Activated T-cell treated with anti-CD3 and anti-CD28 coated beads, Interleukin-2, amount 50 U/mL, for 72 hours (primary cell): Measurements from ENCODE around the gene SPDYE2B. TPM values are rescaled to one million over a fixed set of nuclear protein-coding genes. Genes with fewer than 3 reads are reported as not detected.
"Not testable (repeated sequence)": the region's sequence is repeated elsewhere in the genome, so short reads cannot be mapped to it uniquely, and the experiment has no call there.

Experiments
- ATAC-seq, 2 donors: fragments of 150-1000 bp; cut with Tn5 transposase; replicated peaks in 1 of 2; 2 replicates each; pipeline ENCODE4 v1.10.0; 2021; ENCODE audit warnings: moderate library complexity in 2 of 2, mild to moderate bottlenecking in 1 of 2
- DNase-seq, 2 donors: peaks; one replicate each; pipeline ENCODE4 v3.0.0; 2021 to 2022; ENCODE audit warnings: mixed read lengths in 1 of 2
- H3K27ac Mint-ChIP-seq: one replicate; pipeline ENCODE4 v1.8.0; 2022; ENCODE audit warnings: mild to moderate bottlenecking, moderate library complexity, mixed read lengths
- H3K27me3 Mint-ChIP-seq: one replicate; pipeline ENCODE4 v1.8.0; 2022; ENCODE audit warnings: low read depth, mixed read lengths
- H3K36me3 Mint-ChIP-seq, 2 donors: one replicate each; pipeline ENCODE4 v1.8.0; 2022; ENCODE audit warnings: mixed read lengths in 2 of 2, mild to moderate bottlenecking in 1 of 2; ENCODE audit not compliant: insufficient read depth in 2 of 2
- H3K4me1 Mint-ChIP-seq: one replicate; pipeline ENCODE4 v1.8.0; 2022; ENCODE audit warnings: low read depth, mixed read lengths
- H3K4me3 Mint-ChIP-seq, 2 donors: one replicate each; pipeline ENCODE4 v1.8.0; 2022; ENCODE audit warnings: mild to moderate bottlenecking in 2 of 2, mixed read lengths in 2 of 2, moderate library complexity in 2 of 2
- H3K9me3 Mint-ChIP-seq, 2 donors: one replicate each; pipeline ENCODE4 v1.8.0; 2022; ENCODE audit warnings: mixed read lengths in 2 of 2
- total RNA-seq, 2 donors: library from RNA; stranded (reverse); gene quantifications; one replicate each; pipeline ENCODE4 v1.2.3, GENCODE V29; 2022

SPDYE2B gene
- total RNA-seq, 2 donors from 2014 or later: not detected

- peak; percentile 49 to 58 for DNase-seq
- H3K36me3 Mint-ChIP-seq, H3K27me3 Mint-ChIP-seq, H3K4me1 Mint-ChIP-seq, H3K9me3 Mint-ChIP-seq, H3K27ac Mint-ChIP-seq: not testable (repeated sequence)
- peak within 1 kb of the TSS in 1 of 2 donors; percentile 52 for H3K4me3 Mint-ChIP-seq
- peak; percentile 96 to 97 for ATAC-seq
These were observed 33.5 kb upstream of the SPDYE2B start, which contains the start of gene RASA4 for GRCh38 chr7:102616507-102617125. Gene RASA4 (minus strand): TSS chr7:102616756. CDS start chr7:102616689, 67 bp downstream.

- not testable (repeated sequence) for DNase-seq, H3K4me3 Mint-ChIP-seq, H3K4me1 Mint-ChIP-seq, H3K36me3 Mint-ChIP-seq, H3K27me3 Mint-ChIP-seq, H3K9me3 Mint-ChIP-seq, H3K27ac Mint-ChIP-seq, ATAC-seq
These were observed 32.0 kb upstream of the SPDYE2B start for GRCh38 chr7:102618122-102618521.

GRCh38 chr7:102627271-102627904, 22.7 kb upstream of the SPDYE2B start:
- H3K36me3 Mint-ChIP-seq, H3K9me3 Mint-ChIP-seq, DNase-seq, ATAC-seq, H3K27ac Mint-ChIP-seq, H3K4me3 Mint-ChIP-seq, H3K27me3 Mint-ChIP-seq, H3K4me1 Mint-ChIP-seq: not testable (repeated sequence)

GRCh38 chr7:102630622-102631021, 19.5 kb upstream of the SPDYE2B start:
- DNase-seq, H3K27me3 Mint-ChIP-seq, H3K36me3 Mint-ChIP-seq, H3K4me1 Mint-ChIP-seq, H3K27ac Mint-ChIP-seq, ATAC-seq, H3K9me3 Mint-ChIP-seq, H3K4me3 Mint-ChIP-seq: not testable (repeated sequence)

- not testable (repeated sequence) for DNase-seq, H3K4me1 Mint-ChIP-seq, H3K27me3 Mint-ChIP-seq
These were observed 15.8 kb upstream of the SPDYE2B start for GRCh38 chr7:102634299-102634698.

GRCh38 chr7:102635354-102635753, 14.8 kb upstream of the SPDYE2B start:
- H3K36me3 Mint-ChIP-seq, H3K4me1 Mint-ChIP-seq, H3K9me3 Mint-ChIP-seq, H3K27me3 Mint-ChIP-seq, DNase-seq, H3K4me3 Mint-ChIP-seq, H3K27ac Mint-ChIP-seq, ATAC-seq: not testable (repeated sequence)

More at GRCh38 chr7:102634299-102634698, 15.8 kb upstream of the SPDYE2B start:
- H3K36me3 Mint-ChIP-seq, ATAC-seq, H3K27ac Mint-ChIP-seq, H3K9me3 Mint-ChIP-seq, H3K4me3 Mint-ChIP-seq: not testable (repeated sequence)

- not testable (repeated sequence) for DNase-seq, H3K9me3 Mint-ChIP-seq, H3K4me3 Mint-ChIP-seq, H3K4me1 Mint-ChIP-seq, ATAC-seq, H3K27me3 Mint-ChIP-seq, H3K27ac Mint-ChIP-seq, H3K36me3 Mint-ChIP-seq
These were observed 13.2 kb upstream of the SPDYE2B start for GRCh38 chr7:102636956-102637355.

- H3K4me3 Mint-ChIP-seq, DNase-seq, H3K36me3 Mint-ChIP-seq, H3K9me3 Mint-ChIP-seq, H3K27ac Mint-ChIP-seq, H3K4me1 Mint-ChIP-seq, H3K27me3 Mint-ChIP-seq: not testable (repeated sequence)
- peak in 1 of 2 donors; percentile 17 for ATAC-seq
These were observed 11.3 kb upstream of the SPDYE2B start for GRCh38 chr7:102638848-102639247.

GRCh38 chr7:102642691-102643090, 7.4 kb upstream of the SPDYE2B start, which contains the start of gene UPK3BL1:
Gene UPK3BL1 (minus strand): TSS chr7:102642791. CDS start chr7:102642741, 50 bp downstream.
- not testable (repeated sequence) for H3K4me3 Mint-ChIP-seq, H3K27me3 Mint-ChIP-seq, DNase-seq, H3K4me1 Mint-ChIP-seq, H3K36me3 Mint-ChIP-seq, ATAC-seq, H3K27ac Mint-ChIP-seq, H3K9me3 Mint-ChIP-seq

- not testable (repeated sequence) for ATAC-seq, DNase-seq, H3K4me3 Mint-ChIP-seq, H3K27me3 Mint-ChIP-seq, H3K9me3 Mint-ChIP-seq, H3K27ac Mint-ChIP-seq, H3K36me3 Mint-ChIP-seq, H3K4me1 Mint-ChIP-seq
These were observed 6.7 kb upstream of the SPDYE2B start for GRCh38 chr7:102643404-102643803.

GRCh38 chr7:102647813-102648212, 2.3 kb upstream of the SPDYE2B start:
- DNase-seq, H3K9me3 Mint-ChIP-seq, H3K36me3 Mint-ChIP-seq, H3K27me3 Mint-ChIP-seq, H3K4me1 Mint-ChIP-seq, H3K27ac Mint-ChIP-seq, H3K4me3 Mint-ChIP-seq: not testable (repeated sequence)
- peak; percentile 13 to 21 for ATAC-seq

GRCh38 chr7:102664765-102665164, 14.6 kb downstream of the SPDYE2B start:
- not testable (repeated sequence) for DNase-seq, ATAC-seq, H3K9me3 Mint-ChIP-seq, H3K36me3 Mint-ChIP-seq, H3K4me1 Mint-ChIP-seq, H3K4me3 Mint-ChIP-seq, H3K27ac Mint-ChIP-seq, H3K27me3 Mint-ChIP-seq

- H3K4me3 Mint-ChIP-seq: not testable (repeated sequence)
These were observed 16.7 kb downstream of the SPDYE2B start for GRCh38 chr7:102666850-102667249.

GRCh38 chr7:102667523-102667922, 17.4 kb downstream of the SPDYE2B start:
- not testable (repeated sequence) for H3K27ac Mint-ChIP-seq, H3K4me3 Mint-ChIP-seq, H3K4me1 Mint-ChIP-seq, ATAC-seq, H3K27me3 Mint-ChIP-seq, DNase-seq, H3K36me3 Mint-ChIP-seq, H3K9me3 Mint-ChIP-seq

More at GRCh38 chr7:102666850-102667249, 16.7 kb downstream of the SPDYE2B start:
- H3K27ac Mint-ChIP-seq, DNase-seq, ATAC-seq, H3K4me1 Mint-ChIP-seq, H3K9me3 Mint-ChIP-seq, H3K36me3 Mint-ChIP-seq, H3K27me3 Mint-ChIP-seq: not testable (repeated sequence)
